ENCODE data around the gene THTPA. TPM values are rescaled to one million over a fixed set of nuclear protein-coding genes. Genes with fewer than 3 reads are reported as not detected.
A peak's percentile ranks its signal among the peaks of the same experiment; 100 is the strongest.

THTPA gene
- total and polyA plus RNA-seq, 2 donors (not counting 1 experiment from before 2014, with no cell fraction given) = 17.0 to 21.4 TPM

- ATAC-seq (ENCODE audit: low read depth) = peak; percentile 37
- 100% methylated on average over 2 of the region's 2 CpGs for WGBS (ENCODE audit: insufficient coverage)
- H3K4me2 ChIP-seq (replicated peaks; ENCODE audit: low read depth, low read length, poor library complexity, severe bottlenecking) = no peak overlapping the region
- DNase-seq = peak; percentile 75
- CTCF ChIA-PET = interaction anchor here (1.0 to 12.4 kb wide), 12 partner anchors 9 to 299 kb away, joined by 3 to 335 read pairs (median 5); partner anchors contain the start of gene ZFHX2
- peaks cover 0 to 81% of the 10 kb centered on the region in 2 experiments for H3K36me3 ChIP-seq (replicated peaks in 1 of 2; ENCODE audit: control extremely low read depth in 1 of 2, control insufficient read depth in 1 of 2, extremely low read depth in 1 of 2, insufficient read depth in 2 of 2, low read length in 1 of 2)
- H3K4me1 ChIP-seq (ENCODE audit: control insufficient read depth in 2 of 2, insufficient read depth in 2 of 2, low read length in 2 of 2) = peaks cover 10 to 21% of the 10 kb centered on the region in 2 donors
- H3K4me3 ChIP-seq (ENCODE audit: control extremely low read depth in 1 of 5, extremely low read depth in 1 of 5, insufficient read depth in 1 of 5, low read depth in 2 of 5, low read length in 4 of 5) = no peak overlapping the region
- no peak overlapping the region for H3K9ac ChIP-seq (ENCODE audit: low read length)
- H3K27ac ChIP-seq (ENCODE audit: low read length in 2 of 2) = no peak overlapping the region
- intact Hi-C loops (cut with micrococcal nuclease) = loop anchor here (1.0 to 10.0 kb wide), 4 partner anchors 85 to 472 kb away; partner anchors contain the start of genes HOMEZ and PABPN1
- Mint-ChIP-seq H3K4me3 (no peak overlapping the region), H3K9me3 (ENCODE audit: insufficient read depth) (no peaks in the 10 kb centered on the region), H3K27ac (peak overlapping the region; percentile 56), H3K27me3 (no peaks in the 10 kb centered on the region), H3K4me1 (peaks cover 41% of the 10 kb centered on the region)
- no peak overlapping the region for H2AFZ ChIP-seq (ENCODE audit: insufficient read depth, low read depth, low read length, poor library complexity, severe bottlenecking)
- H3K9me3 ChIP-seq (ENCODE audit: control extremely low read depth in 1 of 3, control insufficient read depth in 2 of 3, insufficient read depth in 1 of 3, low read length in 2 of 3) = no peaks in the 10 kb centered on the region
- POLR2A ChIA-PET = no interaction called here
- peaks cover 37% of the 10 kb centered on the region for H4K20me1 ChIP-seq (ENCODE audit: control insufficient read depth, insufficient read depth, low read length, poor library complexity, severe bottlenecking)
- TF ChIP-seq CTCF (IDR thresholded peaks at IDR 0.05) (peak; percentile 93), EZH2 (IDR thresholded peaks at IDR 0.05; ENCODE audit: borderline replicate concordance, insufficient read depth, low read depth, low read length, poor library complexity, severe bottlenecking) (no peak)
- no peaks in the 10 kb centered on the region for H3K27me3 ChIP-seq (replicated peaks in 1 of 4; ENCODE audit: control extremely low read depth in 1 of 4, control insufficient read depth in 3 of 4, insufficient read depth in 4 of 4, low read length in 3 of 4)
- peaks cover 40% of the 10 kb centered on the region for H3K79me2 ChIP-seq (ENCODE audit: control insufficient read depth, insufficient read depth, low read length)
These were observed 6.9 kb downstream of the THTPA start for GRCh38 chr14:23562822-23563472.
